ENCODE data around the gene CCDC92.
A peak's percentile ranks its signal among the peaks of the same experiment; 100 is the strongest.
"Not testable (repeated sequence)": the region's sequence is repeated elsewhere in the genome, so short reads cannot be mapped to it uniquely, and the experiment has no call there.

CCDC92 gene

GRCh38 chr12:123933214-123933613 lies 39.4 kb downstream of the CCDC92 start:
- no peak for DNase-seq

- peak; percentile 32 for DNase-seq
These were observed 40.8 kb downstream of the CCDC92 start for GRCh38 chr12:123931686-123932321.

- DNase-seq, result no peak
These were observed 42.6 kb downstream of the CCDC92 start for GRCh38 chr12:123929946-123930583.

- no peak for DNase-seq
These were observed 43.7 kb downstream of the CCDC92 start for GRCh38 chr12:123928897-123929296.

- no peak for DNase-seq
These were observed 44.3 kb downstream of the CCDC92 start for GRCh38 chr12:123928274-123928865.

GRCh38 chr12:123924539-123924938 lies 48.1 kb downstream of the CCDC92 start:
- DNase-seq, result no peak

GRCh38 chr12:123923927-123924326 lies 48.7 kb downstream of the CCDC92 start:
- DNase-seq, result no peak

GRCh38 chr12:123923038-123923437 lies 49.6 kb downstream of the CCDC92 start:
- no peak for DNase-seq

- no peak for DNase-seq
These were observed 52.7 kb downstream of the CCDC92 start for GRCh38 chr12:123919980-123920360.

- no peak for DNase-seq
These were observed 55.2 kb downstream of the CCDC92 start for GRCh38 chr12:123917337-123917850.

GRCh38 chr12:123916729-123917128 lies 55.9 kb downstream of the CCDC92 start:
- no peak for DNase-seq

GRCh38 chr12:123914726-123915333 lies 57.8 kb downstream of the CCDC92 start:
- DNase-seq, result no peak

GRCh38 chr12:123912415-123913380 lies 59.9 kb downstream of the CCDC92 start:
- DNase-seq, result no peak

- DNase-seq, result not testable (repeated sequence)
These were observed 60.8 kb downstream of the CCDC92 start for GRCh38 chr12:123911672-123912409.

GRCh38 chr12:123910761-123911193 lies 61.9 kb downstream of the CCDC92 start:
- no peak for DNase-seq

GRCh38 chr12:123910057-123910456 lies 62.6 kb downstream of the CCDC92 start:
- DNase-seq, result no peak

- no peak for DNase-seq
These were observed 63.5 kb downstream of the CCDC92 start for GRCh38 chr12:123908884-123909725.

- no peak for DNase-seq
These were observed 64.7 kb downstream of the CCDC92 start for GRCh38 chr12:123907726-123908476.

GRCh38 chr12:123906711-123907420 lies 65.8 kb downstream of the CCDC92 start:
- no peak for DNase-seq
